Hepatocyte (in vitro differentiated cells): ENCODE measurements around the gene EFCAB6. TPM values are rescaled to one million over a fixed set of nuclear protein-coding genes. Genes with fewer than 3 reads are reported as not detected.

Experiments used
- DNase-seq: peaks from one replicate; pipeline ENCODE4 v3.0.0-alpha.2; 2016; ENCODE audit warnings: low spot score
- H2AFZ ChIP-seq: fragments of 200-600 bp; sonication (generic); 2 replicates; pipeline ENCODE4 v1.6.0; 2016; ENCODE audit warnings: antibody characterized with exemption, mild to moderate bottlenecking
- H3K27ac ChIP-seq: fragments of 200-600 bp; sonication (generic); 2 replicates; pipeline ENCODE4 v1.5.1; 2016; ENCODE audit warnings: mild to moderate bottlenecking
- H3K27me3 ChIP-seq: fragments of 200-600 bp; sonication (generic); 2 replicates; pipeline ENCODE4 v1.6.1; 2016
- H3K36me3 ChIP-seq: fragments of 200-600 bp; sonication (generic); replicated peaks from 2 replicates; pipeline ENCODE4 v1.5.1; 2016; ENCODE audit warnings: low read depth; ENCODE audit not compliant: insufficient read depth
- H3K4me1 ChIP-seq: fragments of 200-600 bp; sonication (generic); 2 replicates; pipeline ENCODE4 v1.5.1; 2016; ENCODE audit warnings: mild to moderate bottlenecking, moderate library complexity; ENCODE audit not compliant: insufficient read depth
- H3K4me2 ChIP-seq: fragments of 200-600 bp; sonication (generic); 2 replicates; pipeline ENCODE4 v1.6.0; 2016
- H3K4me3 ChIP-seq: fragments of 200-600 bp; sonication (generic); 2 replicates; pipeline ENCODE4 v1.5.1; 2016; ENCODE audit warnings: mild to moderate bottlenecking
- H3K79me2 ChIP-seq: fragments of 200-600 bp; sonication (generic); 2 replicates; pipeline ENCODE4 v1.6.0; 2017; ENCODE audit warnings: mild to moderate bottlenecking
- H3K9me2 ChIP-seq: fragments of 200-600 bp; sonication (generic); replicated peaks from 2 replicates; pipeline ENCODE4 v1.6.0; 2017; ENCODE audit warnings: mild to moderate bottlenecking; ENCODE audit not compliant: insufficient read depth
- H3K9me3 ChIP-seq: fragments of 200-600 bp; sonication (generic); 2 replicates; pipeline ENCODE4 v1.5.1; 2016; ENCODE audit warnings: low read depth, mild to moderate bottlenecking
- H4K20me1 ChIP-seq: fragments of 200-600 bp; sonication (generic); 2 replicates; pipeline ENCODE4 v1.6.0; 2016; ENCODE audit warnings: mild to moderate bottlenecking; ENCODE audit not compliant: insufficient read depth, poor library complexity, severe bottlenecking
- CTCF ChIP-seq: fragments of 200-600 bp; sonication (generic); IDR thresholded peaks from 2 replicates; pipeline ENCODE4 v1.5.1; 2016; ENCODE audit warnings: antibody characterized with exemption, mild to moderate bottlenecking; ENCODE audit not compliant: poor library complexity
- EZH2 ChIP-seq: fragments of 200-600 bp; sonication (generic); IDR thresholded peaks from 2 replicates; pipeline ENCODE4 v1.6.1; 2016; ENCODE audit warnings: antibody characterized with exemption, mild to moderate bottlenecking, borderline replicate concordance
- EZH2phosphoT487 ChIP-seq: fragments of 200-600 bp; sonication (generic); IDR thresholded peaks from one replicate; pipeline ENCODE4 v1.6.1; 2018; ENCODE audit warnings: antibody characterized with exemption, mild to moderate bottlenecking, low read depth, moderate library complexity; ENCODE audit not compliant: unreplicated experiment, severe bottlenecking
- WGBS: methylation state at CpG from one replicate; pipeline ENCODE4 v1.1.6; 2016; ENCODE audit warnings: low lambda C conversion rate; ENCODE audit errors: missing lambda C conversion rate; 5-methylcytosine and 5-hydroxymethylcytosine counted together
- polyA plus RNA-seq: library from polyadenylated mRNA; unstranded; fragments of >200 nt; fragmentation: Nextera tagmentation; extraction: Ambion mirVana; gene quantifications from 2 replicates; pipeline ENCODE4 v1.2.1, GENCODE V29; 2016
- total RNA-seq: library from RNA; depleted of rRNA; stranded (reverse); fragments of >200 nt; gene quantifications from 2 replicates; pipeline ENCODE4 v1.2.3, GENCODE V29; 2014

Gene EFCAB6
- total and polyA plus RNA-seq, 2 experiments from 2014 or later: 0.59 to 2.1 TPM

GRCh38 chr22:43850529-43850928, 38.4 kb upstream of the EFCAB6 start:
- H2AFZ ChIP-seq: no peak overlapping the region
- H3K36me3 ChIP-seq: no peaks in the 10 kb centered on the region
- no peak overlapping the region for H3K4me2 ChIP-seq
- no peaks in the 10 kb centered on the region for H4K20me1 ChIP-seq
- no peaks in the 10 kb centered on the region for H3K4me1 ChIP-seq
- H3K9me2 ChIP-seq: no peaks in the 10 kb centered on the region
- no peaks in the 10 kb centered on the region for H3K9me3 ChIP-seq
- WGBS: 85% methylated on average over 12 of the region's 12 CpGs
- no peaks in the 10 kb centered on the region for H3K27me3 ChIP-seq
- TF ChIP-seq CTCF (no peak), EZH2phosphoT487 (no peak), EZH2 (no peak)
- no peak for DNase-seq
- H3K4me3 ChIP-seq: no peak overlapping the region
- H3K79me2 ChIP-seq: no peaks in the 10 kb centered on the region
- no peak overlapping the region for H3K27ac ChIP-seq

- H3K27me3 ChIP-seq: no peaks in the 10 kb centered on the region
- H3K4me3 ChIP-seq: no peak overlapping the region
- no peak for DNase-seq
- TF ChIP-seq EZH2 (no peak), CTCF (no peak), EZH2phosphoT487 (no peak)
- no peak overlapping the region for H2AFZ ChIP-seq
- H3K27ac ChIP-seq: no peak overlapping the region
- 90% methylated on average over 13 of the region's 13 CpGs for WGBS
- H3K9me2 ChIP-seq: no peaks in the 10 kb centered on the region
- H3K4me1 ChIP-seq: no peaks in the 10 kb centered on the region
- H3K79me2 ChIP-seq: no peaks in the 10 kb centered on the region
- no peaks in the 10 kb centered on the region for H3K9me3 ChIP-seq
- H3K4me2 ChIP-seq: no peak overlapping the region
- no peaks in the 10 kb centered on the region for H3K36me3 ChIP-seq
- no peaks in the 10 kb centered on the region for H4K20me1 ChIP-seq
Measured at GRCh38 chr22:43849731-43850130, 37.6 kb upstream of the EFCAB6 start.

GRCh38 chr22:43848366-43849171, 36.5 kb upstream of the EFCAB6 start:
- H3K9me2 ChIP-seq: no peaks in the 10 kb centered on the region
- peak; percentile 69 for DNase-seq
- H3K27me3 ChIP-seq: no peaks in the 10 kb centered on the region
- TF ChIP-seq EZH2 (no peak), CTCF (peak; percentile 48)
- WGBS: 57% methylated on average over 16 of the region's 16 CpGs
- no peak overlapping the region for H2AFZ ChIP-seq
- no peak overlapping the region for H3K4me3 ChIP-seq
- no peak overlapping the region for H3K4me2 ChIP-seq
- H3K9me3 ChIP-seq: no peaks in the 10 kb centered on the region
- no peak overlapping the region for H3K27ac ChIP-seq
- H3K79me2 ChIP-seq: no peaks in the 10 kb centered on the region
- no peaks in the 10 kb centered on the region for H3K4me1 ChIP-seq
- no peaks in the 10 kb centered on the region for H3K36me3 ChIP-seq
- no peaks in the 10 kb centered on the region for H4K20me1 ChIP-seq
